ENCODE data around the gene IQSEC1.

DNA sequence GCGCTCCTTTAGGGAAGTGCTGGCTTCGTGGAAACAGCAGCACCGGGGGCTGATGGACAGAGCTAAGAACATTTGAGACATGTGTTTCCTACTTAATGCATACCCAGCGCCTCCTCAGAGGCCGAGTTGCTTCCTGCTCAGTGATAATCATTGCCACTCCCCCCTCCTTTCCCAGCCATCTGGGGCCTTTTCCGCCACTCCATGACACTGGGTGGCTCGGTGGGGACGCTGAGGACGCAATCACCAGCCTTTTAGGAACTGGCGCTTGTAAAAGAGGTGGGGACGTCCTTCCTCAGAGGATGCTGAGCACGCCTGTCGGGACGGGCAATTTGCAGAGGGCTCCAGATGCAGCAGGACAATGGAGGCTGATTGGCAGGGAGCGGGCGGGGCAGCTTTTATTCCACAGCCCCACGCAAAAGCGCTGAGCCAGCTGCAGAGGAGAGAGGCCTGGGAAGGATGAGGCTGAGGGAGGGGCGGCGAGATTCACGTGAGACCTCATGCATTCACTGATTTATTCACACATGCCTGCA, 22.2 kb upstream of the IQSEC1 start:
- TF ChIP-seq GATA3 (IDR thresholded peaks at IDR 0.05; ENCODE audit: low read depth, low read length) (no peak), GATA2 (IDR thresholded peaks at IDR 0.05; ENCODE audit: low read depth, low read length) (no peak)
